GM12874 (cell line): ENCODE measurements around the gene ZC3H7A.

Source experiments
- CTCF ChIP-seq: IDR thresholded peaks from 2 replicates; pipeline ENCODE4 v1.5.1; 2011; ENCODE audit warnings: low read depth, mild to moderate bottlenecking, control low read depth, low read length, moderate library complexity; ENCODE audit not compliant: insufficient read depth

ZC3H7A gene

GRCh38 chr16:11784038-11784369 is 13.1 kb downstream of the ZC3H7A start:
- TF ChIP-seq CTCF = no peak

- no peak for TF ChIP-seq CTCF
These were observed 13.6 kb downstream of the ZC3H7A start for GRCh38 chr16:11783319-11784037.

GRCh38 chr16:11781773-11782172 is 15.3 kb downstream of the ZC3H7A start:
- TF ChIP-seq CTCF = no peak

GRCh38 chr16:11780991-11781680 is 15.9 kb downstream of the ZC3H7A start:
- no peak for TF ChIP-seq CTCF

GRCh38 chr16:11779074-11779473 is 18.0 kb downstream of the ZC3H7A start:
- TF ChIP-seq CTCF = no peak

- no peak for TF ChIP-seq CTCF
These were observed 22.9 kb downstream of the ZC3H7A start for GRCh38 chr16:11774065-11774626.

- no peak for TF ChIP-seq CTCF
These were observed 28.2 kb downstream of the ZC3H7A start for GRCh38 chr16:11768849-11769248.
